SK-N-SH (cell line): ENCODE measurements around the gene USP46. TPM values are rescaled to one million over a fixed set of nuclear protein-coding genes. Genes with fewer than 3 reads are reported as not detected.

Source experiments
- CTCF ChIA-PET: fragments of 300-600, 350-600 bp; formaldehyde crosslinking; extraction: SDS; loops from one replicate; lab custom pipeline; 2021; lab: Yijun Ruan, JAX
- POLR2A ChIA-PET: fragments of 350-600 bp; sonication (Branson Sonifier 250); formaldehyde crosslinking; extraction: SDS; loops from one replicate; lab custom pipeline; 2020; ENCODE audit warnings: antibody characterized with exemption, inconsistent platforms; lab: Yijun Ruan, JAX
- DNase-seq: peaks from one replicate; pipeline ENCODE4 v3.0.0; 2012
- H2AFZ ChIP-seq: fragments of 200-600 bp; sonication (generic); 2 replicates; pipeline ENCODE4 v1.8.1; 2016; ENCODE audit warnings: antibody characterized with exemption, mild to moderate bottlenecking, low read depth
- H3F3A ChIP-seq: fragments of 200-600 bp; sonication (generic); replicated peaks from 2 replicates; pipeline ENCODE3; 2016; ENCODE audit warnings: antibody characterized with exemption, mild to moderate bottlenecking; ENCODE audit not compliant: insufficient read depth
- H3K27ac ChIP-seq, 2 experiments: fragments of 200-500 bp in 1 of 2; fragments of 200-600 bp in 1 of 2; sonication (Bioruptor generic) in 1 of 2; sonication (generic), shearing (Covaris generic) in 1 of 2; 2 replicates each; pipeline versions ENCODE4 v1.5.1 to v1.6.1; 2014 to 2016; ENCODE audit warnings: low read depth in 2 of 2, inconsistent platforms in 1 of 2, low read length in 1 of 2, mild to moderate bottlenecking in 1 of 2, mixed read lengths in 1 of 2
- H3K27me3 ChIP-seq: fragments of 200-600 bp; sonication (generic), shearing (Covaris generic); 2 replicates; pipeline ENCODE4 v1.6.1; 2016; ENCODE audit warnings: mixed run types; ENCODE audit not compliant: insufficient read depth
- H3K36me3 ChIP-seq, 2 experiments: fragments of 200-500 bp in 1 of 2; fragments of 200-600 bp in 1 of 2; sonication (Bioruptor generic) in 1 of 2; sonication (generic) in 1 of 2; replicated peaks in 1 of 2; 2 replicates each; pipeline versions ENCODE3 to v1.5.1; 2014 to 2016; ENCODE audit warnings: low read length in 1 of 2, mild to moderate bottlenecking in 1 of 2; ENCODE audit not compliant: insufficient read depth in 2 of 2, control insufficient read depth in 1 of 2
- H3K4me1 ChIP-seq, 2 experiments: fragments of 200-500 bp in 1 of 2; fragments of 200-600 bp in 1 of 2; sonication (Bioruptor generic) in 1 of 2; sonication (generic), shearing (Covaris generic) in 1 of 2; 2 replicates each; pipeline versions ENCODE4 v1.5.1 to v1.6.1; 2014 to 2016; ENCODE audit warnings: low read depth in 1 of 2, low read length in 1 of 2, mixed run types in 1 of 2; ENCODE audit not compliant: insufficient read depth in 2 of 2, control insufficient read depth in 1 of 2
- H3K4me2 ChIP-seq: fragments of 200-600 bp; sonication (generic), shearing (Covaris generic); 2 replicates; pipeline ENCODE4 v1.6.1; 2017; ENCODE audit warnings: mixed run types
- H3K4me3 ChIP-seq, 2 experiments: fragments of 200-500 bp in 1 of 2; fragments of 200-600 bp in 1 of 2; sonication (Bioruptor generic) in 1 of 2; sonication (generic), shearing (Covaris generic) in 1 of 2; 2 replicates each; pipeline versions ENCODE4 v1.5.1 to v1.8.1; 2014 to 2016; ENCODE audit warnings: low read depth in 2 of 2, inconsistent platforms in 1 of 2, low read length in 1 of 2, mild to moderate bottlenecking in 1 of 2, mixed read lengths in 1 of 2, moderate library complexity in 1 of 2
- H3K79me2 ChIP-seq: fragments of 200-600 bp; sonication (generic); 2 replicates; pipeline ENCODE4 v1.8.1; 2017; ENCODE audit warnings: mild to moderate bottlenecking; ENCODE audit not compliant: insufficient read depth
- H3K9ac ChIP-seq: fragments of 200-600 bp; sonication (generic); 2 replicates; pipeline ENCODE4 v1.6.1; 2017; ENCODE audit warnings: mixed run types
- H3K9me2 ChIP-seq: fragments of 200-600 bp; sonication (generic); 2 replicates; pipeline ENCODE4 v1.6.1; 2017; ENCODE audit warnings: mixed run types
- H3K9me3 ChIP-seq: fragments of 200-600 bp; sonication (generic); 2 replicates; pipeline ENCODE4 v1.6.1; 2017; ENCODE audit warnings: mixed run types, mild to moderate bottlenecking, moderate library complexity
- H4K20me1 ChIP-seq: fragments of 200-600 bp; sonication (generic); 2 replicates; pipeline ENCODE4 v1.6.1; 2017; ENCODE audit warnings: mild to moderate bottlenecking, mixed run types; ENCODE audit not compliant: insufficient read depth
- EZH2phosphoT487 ChIP-seq: fragments of 200-600 bp; sonication (generic); IDR thresholded peaks from 2 replicates; pipeline ENCODE4 v1.6.1; 2017; ENCODE audit warnings: low read depth, mixed run types, mild to moderate bottlenecking, antibody characterized with exemption, moderate library complexity, borderline replicate concordance
- FOSL2 ChIP-seq: IDR thresholded peaks from 2 replicates; pipeline ENCODE4 v1.4.0; 2012; ENCODE audit warnings: low read depth, mild to moderate bottlenecking, moderate library complexity, borderline replicate concordance
- RAD21 ChIP-seq: IDR thresholded peaks from 2 replicates; pipeline ENCODE4 v1.6.1; 2012; ENCODE audit warnings: mild to moderate bottlenecking, low read length
- SMC3 ChIP-seq: IDR thresholded peaks from 2 replicates; pipeline ENCODE4 v1.6.1; 2012; ENCODE audit warnings: low read depth, low read length, improper control_type of control experiment
- TAF1 ChIP-seq: IDR thresholded peaks from 2 replicates; pipeline ENCODE4 v1.6.1; 2012; ENCODE audit warnings: low read depth, mild to moderate bottlenecking, low read length, moderate library complexity, borderline replicate concordance
- YY1 ChIP-seq: IDR thresholded peaks from 2 replicates; pipeline ENCODE4 v1.4.0; 2012; ENCODE audit warnings: low read depth, mild to moderate bottlenecking
- WGBS: methylation state at CpG from one replicate; pipeline ENCODE4 v1.1.6; 2017; ENCODE audit warnings: low lambda C conversion rate; 5-methylcytosine and 5-hydroxymethylcytosine counted together
- polyA plus RNA-seq, 3 experiments: library from polyadenylated mRNA; depleted of rRNA; stranded (reverse); fragments of >200 nt; gene quantifications; 2 replicates each; pipeline ENCODE4 v1.2.3, GENCODE V29; 2012
- TF ChIP-seq, protein P1 (sequence below): IDR thresholded peaks from 2 replicates; pipeline ENCODE4 v1.6.1; 2012; ENCODE audit warnings: mild to moderate bottlenecking, low read depth, low read length, moderate library complexity
- TF ChIP-seq, protein P2 (sequence below): fragments of 200-600 bp; sonication (generic); IDR thresholded peaks from 2 replicates; pipeline ENCODE4 v1.6.1; 2017; ENCODE audit warnings: antibody characterized with exemption, mild to moderate bottlenecking, moderate library complexity
- TF ChIP-seq, protein P3 (sequence below): IDR thresholded peaks from 2 replicates; pipeline ENCODE4 v1.4.0; 2012; ENCODE audit warnings: low read depth, borderline replicate concordance

USP46 gene
- polyA plus RNA-seq, 1 of the 3 experiments (the other 2 are of a cell fraction), result 4.5 TPM

DNA sequence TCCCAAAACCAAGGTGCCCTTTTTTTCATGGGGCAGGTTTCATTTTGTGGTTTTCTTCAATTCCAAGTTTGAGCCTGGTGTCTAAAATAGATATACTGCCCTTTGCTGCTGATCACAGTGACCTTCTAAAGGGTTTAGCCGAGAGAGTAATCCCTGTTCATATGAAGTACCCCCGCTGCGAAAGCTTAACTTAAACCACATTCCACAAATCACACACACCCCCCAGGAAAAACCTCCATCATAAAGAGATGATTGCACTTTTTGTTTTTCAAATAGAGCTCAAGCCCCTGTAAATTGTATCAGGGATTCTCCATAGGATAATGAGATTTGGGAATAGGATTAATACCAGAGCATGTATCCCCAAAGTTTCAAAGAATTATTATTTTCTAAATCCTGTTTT, 90.8 kb downstream of the USP46 start (continued):
- TF ChIP-seq, protein P1, sequence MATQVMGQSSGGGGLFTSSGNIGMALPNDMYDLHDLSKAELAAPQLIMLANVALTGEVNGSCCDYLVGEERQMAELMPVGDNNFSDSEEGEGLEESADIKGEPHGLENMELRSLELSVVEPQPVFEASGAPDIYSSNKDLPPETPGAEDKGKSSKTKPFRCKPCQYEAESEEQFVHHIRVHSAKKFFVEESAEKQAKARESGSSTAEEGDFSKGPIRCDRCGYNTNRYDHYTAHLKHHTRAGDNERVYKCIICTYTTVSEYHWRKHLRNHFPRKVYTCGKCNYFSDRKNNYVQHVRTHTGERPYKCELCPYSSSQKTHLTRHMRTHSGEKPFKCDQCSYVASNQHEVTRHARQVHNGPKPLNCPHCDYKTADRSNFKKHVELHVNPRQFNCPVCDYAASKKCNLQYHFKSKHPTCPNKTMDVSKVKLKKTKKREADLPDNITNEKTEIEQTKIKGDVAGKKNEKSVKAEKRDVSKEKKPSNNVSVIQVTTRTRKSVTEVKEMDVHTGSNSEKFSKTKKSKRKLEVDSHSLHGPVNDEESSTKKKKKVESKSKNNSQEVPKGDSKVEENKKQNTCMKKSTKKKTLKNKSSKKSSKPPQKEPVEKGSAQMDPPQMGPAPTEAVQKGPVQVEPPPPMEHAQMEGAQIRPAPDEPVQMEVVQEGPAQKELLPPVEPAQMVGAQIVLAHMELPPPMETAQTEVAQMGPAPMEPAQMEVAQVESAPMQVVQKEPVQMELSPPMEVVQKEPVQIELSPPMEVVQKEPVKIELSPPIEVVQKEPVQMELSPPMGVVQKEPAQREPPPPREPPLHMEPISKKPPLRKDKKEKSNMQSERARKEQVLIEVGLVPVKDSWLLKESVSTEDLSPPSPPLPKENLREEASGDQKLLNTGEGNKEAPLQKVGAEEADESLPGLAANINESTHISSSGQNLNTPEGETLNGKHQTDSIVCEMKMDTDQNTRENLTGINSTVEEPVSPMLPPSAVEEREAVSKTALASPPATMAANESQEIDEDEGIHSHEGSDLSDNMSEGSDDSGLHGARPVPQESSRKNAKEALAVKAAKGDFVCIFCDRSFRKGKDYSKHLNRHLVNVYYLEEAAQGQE, result no peak

DNA sequence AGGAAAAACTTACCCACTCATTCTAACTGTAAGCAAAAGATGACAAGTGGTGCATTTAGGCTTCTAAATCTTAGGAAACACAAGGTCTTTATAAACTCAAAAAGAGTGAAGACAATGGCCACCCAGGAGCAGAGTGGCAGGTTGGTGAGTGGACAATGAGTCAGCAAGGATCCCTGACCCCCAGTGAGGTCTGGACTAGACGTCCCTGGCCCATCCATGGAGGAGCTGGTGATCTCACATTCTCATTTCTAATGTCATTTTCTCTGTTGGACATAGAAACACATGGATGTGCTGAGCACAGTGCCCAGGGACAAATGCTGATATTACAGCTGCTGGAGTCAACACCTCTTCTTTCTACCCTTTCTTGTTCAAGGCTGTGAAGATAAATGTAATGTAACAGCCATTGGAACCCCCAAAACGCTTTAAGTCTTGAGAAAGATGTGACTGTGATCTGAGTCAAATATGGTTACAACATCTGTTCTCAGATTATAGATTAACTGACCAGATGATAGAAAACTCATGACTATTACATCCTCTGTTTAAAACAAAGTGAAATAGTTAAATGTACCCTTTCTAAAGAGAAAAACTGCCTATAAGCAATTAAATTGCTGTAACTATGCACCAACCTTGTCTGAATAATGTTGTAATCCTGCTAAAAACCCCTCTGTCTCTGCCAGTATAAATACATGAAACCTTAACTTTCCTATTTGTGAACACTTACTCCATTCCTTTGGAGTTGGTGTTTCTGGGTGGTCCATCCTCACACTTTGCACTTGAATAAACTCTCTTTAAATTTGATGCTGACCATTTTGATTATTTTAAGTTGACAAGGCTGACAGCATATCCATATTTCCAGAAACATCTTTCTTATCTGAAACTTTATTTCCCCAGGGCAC, 92.7 kb downstream of the USP46 start:
- H3K4me1 ChIP-seq, result no peaks in the 10 kb centered on the region; a peak in 1 of 4 replicates
- no peak for DNase-seq
- H3K27ac ChIP-seq, result no peak overlapping the region
- H3K27me3 ChIP-seq, result no peaks in the 10 kb centered on the region
- H3K79me2 ChIP-seq, result no peaks in the 10 kb centered on the region
- TF ChIP-seq YY1 (no peak), EZH2phosphoT487 (no peak), RAD21 (no peak), TAF1 (no peak), FOSL2 (no peak), SMC3 (no peak)
- TF ChIP-seq, protein P2, sequence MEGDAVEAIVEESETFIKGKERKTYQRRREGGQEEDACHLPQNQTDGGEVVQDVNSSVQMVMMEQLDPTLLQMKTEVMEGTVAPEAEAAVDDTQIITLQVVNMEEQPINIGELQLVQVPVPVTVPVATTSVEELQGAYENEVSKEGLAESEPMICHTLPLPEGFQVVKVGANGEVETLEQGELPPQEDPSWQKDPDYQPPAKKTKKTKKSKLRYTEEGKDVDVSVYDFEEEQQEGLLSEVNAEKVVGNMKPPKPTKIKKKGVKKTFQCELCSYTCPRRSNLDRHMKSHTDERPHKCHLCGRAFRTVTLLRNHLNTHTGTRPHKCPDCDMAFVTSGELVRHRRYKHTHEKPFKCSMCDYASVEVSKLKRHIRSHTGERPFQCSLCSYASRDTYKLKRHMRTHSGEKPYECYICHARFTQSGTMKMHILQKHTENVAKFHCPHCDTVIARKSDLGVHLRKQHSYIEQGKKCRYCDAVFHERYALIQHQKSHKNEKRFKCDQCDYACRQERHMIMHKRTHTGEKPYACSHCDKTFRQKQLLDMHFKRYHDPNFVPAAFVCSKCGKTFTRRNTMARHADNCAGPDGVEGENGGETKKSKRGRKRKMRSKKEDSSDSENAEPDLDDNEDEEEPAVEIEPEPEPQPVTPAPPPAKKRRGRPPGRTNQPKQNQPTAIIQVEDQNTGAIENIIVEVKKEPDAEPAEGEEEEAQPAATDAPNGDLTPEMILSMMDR, result no peak
- TF ChIP-seq, protein P1, result no peak
- TF ChIP-seq, protein P3, sequence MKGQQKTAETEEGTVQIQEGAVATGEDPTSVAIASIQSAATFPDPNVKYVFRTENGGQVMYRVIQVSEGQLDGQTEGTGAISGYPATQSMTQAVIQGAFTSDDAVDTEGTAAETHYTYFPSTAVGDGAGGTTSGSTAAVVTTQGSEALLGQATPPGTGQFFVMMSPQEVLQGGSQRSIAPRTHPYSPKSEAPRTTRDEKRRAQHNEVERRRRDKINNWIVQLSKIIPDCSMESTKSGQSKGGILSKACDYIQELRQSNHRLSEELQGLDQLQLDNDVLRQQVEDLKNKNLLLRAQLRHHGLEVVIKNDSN, result no peak
- H3K4me2 ChIP-seq, result no peak overlapping the region
- H3K4me3 ChIP-seq, result no peak overlapping the region
- WGBS, result 17% methylated on average over 2 of the region's 2 CpGs
- no peaks in the 10 kb centered on the region for H3K36me3 ChIP-seq
- no peaks in the 10 kb centered on the region for H3K9me3 ChIP-seq
- H2AFZ ChIP-seq, result no peak overlapping the region
- no peaks in the 10 kb centered on the region for H3K9me2 ChIP-seq
- no peaks in the 10 kb centered on the region for H4K20me1 ChIP-seq
- ChIA-PET POLR2A (interaction anchor here (0.9 kb wide), 1 partner anchor 1667 kb away, joined by 3 read pairs; no protein-coding TSS in a partner anchor), CTCF (interaction anchor here (1.0 kb wide), 1 partner anchor 21 kb away, joined by 3 read pairs; no protein-coding TSS in a partner anchor)
- no peak overlapping the region for H3K9ac ChIP-seq
- no peaks in the 10 kb centered on the region for H3F3A ChIP-seq
